ENCODE data around the gene ZNF487. TPM values are rescaled to one million over a fixed set of nuclear protein-coding genes. Genes with fewer than 3 reads are reported as not detected.
"Not testable (repeated sequence)": the region's sequence is repeated elsewhere in the genome, so short reads cannot be mapped to it uniquely, and the experiment has no call there.

The ZNF487 gene
- total RNA-seq, 4 donors from 2014 or later, result 6.5 to 16.0 (median 10.8) TPM

DNA sequence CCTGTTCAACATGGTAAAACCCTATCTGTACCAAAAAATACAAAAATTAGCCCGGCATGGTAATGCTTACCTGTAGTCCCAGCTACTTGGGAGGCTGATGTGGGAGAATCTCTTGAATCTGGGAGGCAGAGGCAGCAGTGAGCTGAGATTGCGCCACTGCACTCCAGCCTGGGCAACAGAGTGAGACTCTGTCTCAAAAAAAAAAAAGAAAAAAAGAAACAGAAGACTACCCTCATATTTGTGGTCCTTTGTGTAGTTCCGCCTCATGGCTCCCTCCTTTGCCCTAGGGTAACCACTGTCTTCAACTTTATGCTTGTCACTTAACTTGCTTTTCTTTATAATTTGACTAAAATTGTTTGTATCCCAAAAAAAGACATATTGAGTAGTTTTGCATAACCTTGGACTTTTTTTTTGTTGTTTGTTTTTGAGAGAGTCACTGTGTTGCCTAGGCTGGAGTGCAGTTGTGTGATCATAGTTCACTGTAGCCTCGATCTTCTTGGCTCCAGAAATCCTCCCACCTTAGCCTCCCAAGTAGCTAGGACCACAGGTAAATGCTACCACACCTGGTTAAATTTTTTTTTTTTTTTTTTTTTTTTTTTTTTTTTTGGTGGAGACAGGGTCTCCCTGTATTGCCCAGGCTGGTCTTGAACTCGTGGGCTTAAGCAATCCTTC, 3.7 kb downstream of the ZNF487 start:
- H3K27ac ChIP-seq, result no peak overlapping the region
- no peaks in the 10 kb centered on the region for H3K27me3 ChIP-seq
- 84% methylated on average over 4 of the region's 5 CpGs for WGBS

DNA sequence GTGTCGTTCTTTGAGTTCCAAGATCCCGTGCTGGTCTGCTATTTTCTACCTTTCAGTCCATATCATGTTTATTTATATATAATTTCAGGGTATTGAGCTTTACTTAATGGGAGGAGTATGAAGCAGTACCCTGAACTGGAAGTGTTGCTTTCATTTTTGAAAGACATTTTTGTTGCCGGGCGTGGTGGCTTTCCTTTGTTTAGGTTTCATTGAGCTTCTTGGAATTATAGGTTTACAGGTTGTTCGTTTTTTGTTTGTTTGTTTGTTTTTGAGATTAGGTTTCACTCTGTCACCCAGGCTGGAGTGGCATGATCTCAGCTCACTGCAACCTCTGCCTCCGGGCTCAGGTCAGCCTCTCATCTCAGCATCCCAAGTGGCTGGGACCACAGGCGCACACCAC, 7.4 kb downstream of the ZNF487 start:
- Histone ChIP-seq H3K4me3 (no peak overlapping the region), H3K9me3 (no peaks in the 10 kb centered on the region), H3K4me1 (no peaks in the 10 kb centered on the region), H3K36me3 (no peaks in the 10 kb centered on the region), H3K27ac (no peak overlapping the region), H3K27me3 (no peaks in the 10 kb centered on the region)
- no peak for TF ChIP-seq EP300 (IDR thresholded peaks at IDR 0.05)
- TF ChIP-seq, protein P1, sequence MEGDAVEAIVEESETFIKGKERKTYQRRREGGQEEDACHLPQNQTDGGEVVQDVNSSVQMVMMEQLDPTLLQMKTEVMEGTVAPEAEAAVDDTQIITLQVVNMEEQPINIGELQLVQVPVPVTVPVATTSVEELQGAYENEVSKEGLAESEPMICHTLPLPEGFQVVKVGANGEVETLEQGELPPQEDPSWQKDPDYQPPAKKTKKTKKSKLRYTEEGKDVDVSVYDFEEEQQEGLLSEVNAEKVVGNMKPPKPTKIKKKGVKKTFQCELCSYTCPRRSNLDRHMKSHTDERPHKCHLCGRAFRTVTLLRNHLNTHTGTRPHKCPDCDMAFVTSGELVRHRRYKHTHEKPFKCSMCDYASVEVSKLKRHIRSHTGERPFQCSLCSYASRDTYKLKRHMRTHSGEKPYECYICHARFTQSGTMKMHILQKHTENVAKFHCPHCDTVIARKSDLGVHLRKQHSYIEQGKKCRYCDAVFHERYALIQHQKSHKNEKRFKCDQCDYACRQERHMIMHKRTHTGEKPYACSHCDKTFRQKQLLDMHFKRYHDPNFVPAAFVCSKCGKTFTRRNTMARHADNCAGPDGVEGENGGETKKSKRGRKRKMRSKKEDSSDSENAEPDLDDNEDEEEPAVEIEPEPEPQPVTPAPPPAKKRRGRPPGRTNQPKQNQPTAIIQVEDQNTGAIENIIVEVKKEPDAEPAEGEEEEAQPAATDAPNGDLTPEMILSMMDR (IDR thresholded peaks at IDR 0.05), result no peak
- no peak for TF ChIP-seq POLR2AphosphoS5 (IDR thresholded peaks at IDR 0.05)
- no peak for TF ChIP-seq POLR2A (IDR thresholded peaks at IDR 0.05)
- WGBS, result 89% methylated on average over 7 of the region's 7 CpGs
- peak in 1 of 2 donors; percentile 10 for DNase-seq (ENCODE audit: low spot score in 2 of 2)

More for the DNA sequence above, 3.7 kb downstream of the ZNF487 start:
- H3K9me3 ChIP-seq, result no peaks in the 10 kb centered on the region
- peaks cover 6% of the 10 kb centered on the region for H3K4me1 ChIP-seq
- TF ChIP-seq POLR2A (IDR thresholded peaks at IDR 0.05), result no peak
- no peak for TF ChIP-seq POLR2AphosphoS5 (IDR thresholded peaks at IDR 0.05)
- no peak for TF ChIP-seq EP300 (IDR thresholded peaks at IDR 0.05)
- TF ChIP-seq, protein P1 (IDR thresholded peaks at IDR 0.05), result no peak
- peak in 1 of 2 donors; percentile 0 for DNase-seq (ENCODE audit: low spot score in 2 of 2)
- no peaks in the 10 kb centered on the region for H3K36me3 ChIP-seq
- no peak overlapping the region for H3K4me3 ChIP-seq

DNA sequence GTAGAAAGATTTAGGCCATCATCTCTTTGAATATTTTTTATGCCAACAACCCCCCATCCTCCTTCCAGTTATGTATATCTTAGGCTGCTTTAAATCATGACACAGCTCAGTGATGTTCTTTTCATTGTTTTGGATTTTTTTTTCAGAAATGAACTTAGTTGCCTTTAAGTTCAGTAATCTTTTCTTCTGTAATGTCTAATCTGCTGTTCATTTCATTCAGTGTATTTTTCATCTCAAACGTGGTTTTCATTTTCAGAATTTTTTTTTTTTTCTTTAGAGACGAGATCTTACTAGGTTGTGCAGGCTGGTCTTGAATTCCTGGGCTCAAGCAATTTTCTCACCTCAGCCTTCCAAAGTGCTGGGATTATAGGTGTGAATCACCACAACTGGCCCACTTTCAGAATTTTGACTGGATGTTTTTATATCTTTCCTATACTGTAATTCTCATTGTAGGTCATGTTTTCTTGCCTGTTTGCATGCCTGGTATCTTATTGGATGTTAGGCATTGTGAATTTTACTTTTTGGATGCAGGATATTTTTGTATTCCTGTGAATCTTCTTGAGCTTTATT, 8.1 kb downstream of the ZNF487 start:
- no peak overlapping the region for H3K27ac ChIP-seq
- H3K36me3 ChIP-seq, result no peaks in the 10 kb centered on the region
- H3K4me1 ChIP-seq, result no peaks in the 10 kb centered on the region
- H3K9me3 ChIP-seq, result no peaks in the 10 kb centered on the region
- 51% methylated on average over 2 of the region's 2 CpGs for WGBS
- H3K27me3 ChIP-seq, result no peaks in the 10 kb centered on the region
- TF ChIP-seq, protein P1 (IDR thresholded peaks at IDR 0.05), result no peak
- TF ChIP-seq EP300 (IDR thresholded peaks at IDR 0.05) (no peak), POLR2A (IDR thresholded peaks at IDR 0.05) (no peak), POLR2AphosphoS5 (IDR thresholded peaks at IDR 0.05) (no peak)
- no peak overlapping the region for H3K4me3 ChIP-seq
- no peak for DNase-seq (ENCODE audit: low spot score in 2 of 2)

DNA sequence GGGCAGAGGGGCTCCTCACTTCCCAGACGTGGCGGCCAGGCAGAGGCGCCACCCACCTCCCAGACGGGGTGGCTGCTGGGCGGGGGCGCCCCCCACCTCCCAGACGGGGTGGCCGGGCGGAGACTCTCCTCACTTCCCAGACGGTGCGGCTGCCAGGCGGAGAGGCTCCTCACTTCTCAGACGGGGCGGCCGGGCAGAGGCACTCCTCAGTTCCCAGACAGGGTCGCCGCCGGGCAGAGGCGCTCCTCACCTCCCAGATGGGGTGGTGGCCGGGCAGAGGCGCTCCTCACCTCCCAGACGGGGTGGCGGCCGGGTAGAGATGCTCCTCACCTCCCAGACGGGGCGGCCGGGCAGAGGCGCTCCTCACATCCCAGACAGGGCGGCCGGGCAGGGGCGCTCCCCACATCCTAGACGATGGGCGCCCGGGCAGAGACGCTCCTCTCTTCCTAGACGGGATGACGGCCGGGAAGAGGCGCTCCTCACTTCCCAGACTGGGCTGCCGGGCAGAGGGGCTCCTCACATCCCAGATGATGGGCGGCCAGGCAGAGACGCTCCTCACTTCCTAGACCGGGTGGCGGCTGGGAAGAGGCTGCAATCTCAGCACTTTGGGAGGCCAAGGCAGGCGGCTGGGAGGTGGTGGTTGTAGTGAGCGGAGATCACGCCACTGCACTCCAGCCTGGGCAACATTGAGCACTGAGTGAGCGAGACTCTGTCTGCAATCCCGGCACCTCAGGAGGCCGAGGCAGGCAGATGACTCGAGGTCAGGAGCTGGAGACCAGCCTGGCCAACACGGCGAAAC, 9.5 kb downstream of the ZNF487 start:
- peak in 1 of 2 donors; percentile 43 for DNase-seq (ENCODE audit: low spot score in 2 of 2)
- not testable (repeated sequence) for H3K27ac ChIP-seq, H3K36me3 ChIP-seq, H3K4me1 ChIP-seq, H3K9me3 ChIP-seq, H3K4me3 ChIP-seq, H3K27me3 ChIP-seq
- WGBS, result 93% methylated on average over 29 of the region's 53 CpGs

DNA sequence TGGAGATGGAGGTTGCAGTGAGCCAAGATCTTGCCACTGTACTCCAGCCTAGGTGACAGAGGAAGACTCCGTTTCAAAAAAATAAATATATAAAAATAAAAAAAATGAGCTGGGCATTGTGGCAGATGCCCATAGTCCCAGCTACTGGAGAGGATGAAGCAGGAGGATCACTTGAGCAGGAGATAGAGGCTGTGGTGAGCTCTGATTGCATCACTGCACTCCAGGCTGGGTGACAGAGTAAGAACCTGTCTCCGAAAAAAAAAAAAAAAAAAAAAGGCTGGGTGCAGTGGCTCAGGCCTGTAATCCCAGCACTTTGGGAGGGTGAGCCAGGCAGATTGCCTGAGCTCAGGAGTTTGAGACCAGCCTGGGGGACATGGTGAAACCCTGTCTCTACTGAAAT, 11.8 kb downstream of the ZNF487 start:
- H3K9me3 ChIP-seq, result no peaks in the 10 kb centered on the region
- DNase-seq (ENCODE audit: low spot score in 2 of 2), result no peak
- no peak overlapping the region for H3K27ac ChIP-seq
- H3K4me3 ChIP-seq, result no peak overlapping the region
- 78% methylated on average over 2 of the region's 2 CpGs for WGBS
- TF ChIP-seq POLR2AphosphoS5 (IDR thresholded peaks at IDR 0.05) (no peak), POLR2A (IDR thresholded peaks at IDR 0.05) (no peak)
- TF ChIP-seq, protein P1 (IDR thresholded peaks at IDR 0.05), result no peak
- peaks cover 16% of the 10 kb centered on the region for H3K4me1 ChIP-seq
- no peaks in the 10 kb centered on the region for H3K36me3 ChIP-seq
- H3K27me3 ChIP-seq, result no peaks in the 10 kb centered on the region
